NCI-H1417 (cell line): ENCODE measurements around the gene NRXN3.

Source experiments
- DNase-seq, 3 experiments: peaks; one replicate each; lab custom pipeline; 2025; lab: John Stamatoyannopoulos, UW

Gene NRXN3

GRCh38 chr14:78904094-78904493 is 733.9 kb downstream of the NRXN3 start:
- DNase-seq, result peak in 1 of 3 experiments; percentile 48

GRCh38 chr14:78917462-78917861 is 747.3 kb downstream of the NRXN3 start:
- DNase-seq, result no peak

GRCh38 chr14:78921856-78922255 is 751.7 kb downstream of the NRXN3 start:
- no peak for DNase-seq

GRCh38 chr14:78927261-78927660 is 757.1 kb downstream of the NRXN3 start:
- peak in 1 of 3 experiments; percentile 47 for DNase-seq

- DNase-seq, result no peak
Observed at GRCh38 chr14:78933166-78933565, 763.0 kb downstream of the NRXN3 start.

- peak in 2 of 3 experiments; percentile 34 to 74 for DNase-seq
Observed at GRCh38 chr14:78933948-78934524, 763.9 kb downstream of the NRXN3 start.

GRCh38 chr14:78946949-78947348 is 776.8 kb downstream of the NRXN3 start:
- DNase-seq, result no peak

GRCh38 chr14:78947681-78948080 is 777.5 kb downstream of the NRXN3 start:
- no peak for DNase-seq

GRCh38 chr14:78950649-78951048 is 780.5 kb downstream of the NRXN3 start:
- DNase-seq, result no peak

- DNase-seq, result no peak
Observed at GRCh38 chr14:78951602-78952001, 781.4 kb downstream of the NRXN3 start.

GRCh38 chr14:78959674-78960264 is 789.6 kb downstream of the NRXN3 start:
- DNase-seq, result peak; percentile 63 to 88 (median 81)

- DNase-seq, result no peak
Observed at GRCh38 chr14:78967111-78967809, 797.1 kb downstream of the NRXN3 start.

GRCh38 chr14:78968265-78968664 is 798.1 kb downstream of the NRXN3 start:
- no peak for DNase-seq

- peak; percentile 96 to 100 (median 98) for DNase-seq
Observed at GRCh38 chr14:78970677-78971076, 800.5 kb downstream of the NRXN3 start.

GRCh38 chr14:78972440-78972839 is 802.3 kb downstream of the NRXN3 start:
- no peak for DNase-seq

- no peak for DNase-seq
Observed at GRCh38 chr14:78974691-78975090, 804.5 kb downstream of the NRXN3 start.

GRCh38 chr14:78975734-78976133 is 805.6 kb downstream of the NRXN3 start:
- no peak for DNase-seq

GRCh38 chr14:78978896-78979295 is 808.7 kb downstream of the NRXN3 start:
- DNase-seq, result no peak

GRCh38 chr14:78982551-78982950 is 812.4 kb downstream of the NRXN3 start:
- no peak for DNase-seq

GRCh38 chr14:78983126-78983525 is 813.0 kb downstream of the NRXN3 start:
- DNase-seq, result no peak

GRCh38 chr14:78985668-78986381 is 815.7 kb downstream of the NRXN3 start:
- DNase-seq, result no peak

GRCh38 chr14:78986989-78987388 is 816.8 kb downstream of the NRXN3 start:
- DNase-seq, result no peak

GRCh38 chr14:78989221-78989620 is 819.0 kb downstream of the NRXN3 start:
- DNase-seq, result no peak
